Body of pancreas (tissue), 4 donors: ENCODE data around the gene C6orf89. TPM values are rescaled to one million over a fixed set of nuclear protein-coding genes. Genes with fewer than 3 reads are reported as not detected.

Experiments used
- ATAC-seq: fragments of 150-250 bp; one replicate; pipeline ENCODE4 v1.9.1; 2016
- DNase-seq, 4 donors: peaks; one replicate each; pipeline ENCODE4 v3.0.0-alpha.2; 2019
- H3K27ac ChIP-seq, 4 donors: fragments of 200-600 bp; sonication (generic); 1 replicate in 3 of 4; 2 replicates in 1 of 4; pipeline versions ENCODE4 v1.5.1 to v1.6.1; 2016 to 2019; ENCODE audit warnings: mild to moderate bottlenecking in 1 of 4, mixed read lengths in 1 of 4, moderate library complexity in 1 of 4
- H3K27me3 ChIP-seq, 2 donors: fragments of 200-600 bp; sonication (generic); one replicate each; pipeline ENCODE4 v1.6.0; 2016; ENCODE audit warnings: mild to moderate bottlenecking in 1 of 2
- H3K36me3 ChIP-seq, 2 donors: fragments of 200-600 bp; sonication (generic); replicated peaks in 1 of 2; 2 replicates each; pipeline ENCODE4 v1.5.1; 2016; ENCODE audit warnings: low read depth in 2 of 2; ENCODE audit not compliant: insufficient read depth in 1 of 2
- H3K4me1 ChIP-seq: fragments of 200-600 bp; sonication (generic); one replicate; pipeline ENCODE4 v1.6.0; 2016
- H3K4me3 ChIP-seq, 2 donors: fragments of 200-600 bp; sonication (generic); 1 replicate in 1 of 2; 2 replicates in 1 of 2; pipeline ENCODE4 v1.5.1; 2016 to 2019
- H3K9me3 ChIP-seq, 3 donors: fragments of 200-600 bp; sonication (generic); 1 replicate in 2 of 3; 2 replicates in 1 of 3; pipeline ENCODE4 v1.5.1; 2016
- POLR2A ChIP-seq, 3 donors: fragments of 450-650 bp; IDR thresholded peaks; one replicate each; pipeline ENCODE4 v1.6.1; 2016; ENCODE audit warnings: antibody characterized with exemption in 3 of 3, mild to moderate bottlenecking in 2 of 3
- WGBS, 2 donors: methylation state at CpG; one replicate each; pipeline ENCODE4 v1.1.5; 2017; 5-methylcytosine and 5-hydroxymethylcytosine counted together
- intact Hi-C: fragments of 100-400 bp; cut with DNase I; formaldehyde crosslinking; loops from one replicate; pipeline ENCODE4 v1.15.1; 2023
- total RNA-seq, 2 donors: library from RNA; depleted of rRNA; stranded (reverse); fragments of >200 nt; gene quantifications; one replicate each; pipeline ENCODE4 v1.1.0, GENCODE V29; 2016
- TF ChIP-seq, protein P1 (sequence below), 7 experiments: fragments of 450-650 bp in 4 of 7; fragments of 200-600 bp in 3 of 7; sonication (generic) in 3 of 7; IDR thresholded peaks; one replicate each; pipeline ENCODE4 v1.5.1; 2016 to 2019; ENCODE audit warnings: antibody characterized with exemption in 7 of 7

The C6orf89 gene
- total RNA-seq, 2 donors from 2014 or later, result 16.5 to 25.7 TPM

DNA sequence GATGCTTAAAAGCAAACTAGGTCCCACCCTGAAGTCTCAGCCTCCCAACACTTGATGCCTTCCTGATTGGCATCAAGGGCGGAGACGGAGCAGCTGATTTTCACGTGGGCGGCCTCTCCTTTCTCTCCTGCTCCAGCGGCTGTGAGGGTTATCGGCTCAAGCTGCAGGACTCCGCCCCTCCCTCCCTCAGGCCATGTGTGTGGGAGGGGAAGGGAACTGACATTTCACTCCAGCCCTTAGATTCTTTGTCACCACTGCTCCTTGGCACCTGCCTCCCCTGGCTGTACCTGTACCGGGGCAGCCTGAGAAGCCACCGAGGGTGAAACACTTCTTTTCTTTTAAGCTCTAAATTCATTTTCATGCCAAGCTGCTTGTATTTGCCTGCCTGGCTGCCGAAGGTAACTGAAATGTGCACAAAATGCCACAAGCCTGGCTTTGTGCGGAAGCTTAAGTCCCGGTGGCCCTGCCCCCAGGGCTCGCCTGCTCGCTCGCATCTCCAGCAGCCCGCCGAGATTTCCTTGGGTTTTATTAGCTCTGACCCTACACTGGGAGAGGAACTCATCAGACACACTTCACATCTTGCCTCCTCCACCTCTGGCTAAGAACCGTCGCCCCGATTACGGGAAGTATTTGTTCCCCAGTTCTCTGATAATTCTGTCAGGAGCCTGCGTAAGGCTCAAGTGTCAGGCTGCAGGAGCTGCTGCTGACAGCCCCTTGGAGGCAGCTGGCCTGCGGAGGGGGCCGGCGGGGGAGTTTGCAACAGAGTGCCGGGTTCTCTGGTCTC lies 36.9 kb upstream of the C6orf89 start:
- ATAC-seq (peak; percentile 82), DNase-seq (peak; percentile 71 to 86 (median 82))
- no peak overlapping the region for H3K4me3 ChIP-seq
- H3K9me3 ChIP-seq, result no peaks in the 10 kb centered on the region
- H3K27ac ChIP-seq, result peak overlapping the region in 3 of 4 donors; percentile 1 to 52 (median 43)
- WGBS, 2 donors, result 9 to 14% methylated on average over 25 to 26 of the region's 26 CpGs
- no peak for TF ChIP-seq POLR2A (IDR thresholded peaks at IDR 0.05)
- TF ChIP-seq, protein P1, sequence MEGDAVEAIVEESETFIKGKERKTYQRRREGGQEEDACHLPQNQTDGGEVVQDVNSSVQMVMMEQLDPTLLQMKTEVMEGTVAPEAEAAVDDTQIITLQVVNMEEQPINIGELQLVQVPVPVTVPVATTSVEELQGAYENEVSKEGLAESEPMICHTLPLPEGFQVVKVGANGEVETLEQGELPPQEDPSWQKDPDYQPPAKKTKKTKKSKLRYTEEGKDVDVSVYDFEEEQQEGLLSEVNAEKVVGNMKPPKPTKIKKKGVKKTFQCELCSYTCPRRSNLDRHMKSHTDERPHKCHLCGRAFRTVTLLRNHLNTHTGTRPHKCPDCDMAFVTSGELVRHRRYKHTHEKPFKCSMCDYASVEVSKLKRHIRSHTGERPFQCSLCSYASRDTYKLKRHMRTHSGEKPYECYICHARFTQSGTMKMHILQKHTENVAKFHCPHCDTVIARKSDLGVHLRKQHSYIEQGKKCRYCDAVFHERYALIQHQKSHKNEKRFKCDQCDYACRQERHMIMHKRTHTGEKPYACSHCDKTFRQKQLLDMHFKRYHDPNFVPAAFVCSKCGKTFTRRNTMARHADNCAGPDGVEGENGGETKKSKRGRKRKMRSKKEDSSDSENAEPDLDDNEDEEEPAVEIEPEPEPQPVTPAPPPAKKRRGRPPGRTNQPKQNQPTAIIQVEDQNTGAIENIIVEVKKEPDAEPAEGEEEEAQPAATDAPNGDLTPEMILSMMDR (IDR thresholded peaks at IDR 0.05), result no peak
- no peaks in the 10 kb centered on the region for H3K27me3 ChIP-seq
- peaks cover 16% of the 10 kb centered on the region for H3K4me1 ChIP-seq
- intact Hi-C loops, result no loop called here
- no peaks in the 10 kb centered on the region for H3K36me3 ChIP-seq

DNA sequence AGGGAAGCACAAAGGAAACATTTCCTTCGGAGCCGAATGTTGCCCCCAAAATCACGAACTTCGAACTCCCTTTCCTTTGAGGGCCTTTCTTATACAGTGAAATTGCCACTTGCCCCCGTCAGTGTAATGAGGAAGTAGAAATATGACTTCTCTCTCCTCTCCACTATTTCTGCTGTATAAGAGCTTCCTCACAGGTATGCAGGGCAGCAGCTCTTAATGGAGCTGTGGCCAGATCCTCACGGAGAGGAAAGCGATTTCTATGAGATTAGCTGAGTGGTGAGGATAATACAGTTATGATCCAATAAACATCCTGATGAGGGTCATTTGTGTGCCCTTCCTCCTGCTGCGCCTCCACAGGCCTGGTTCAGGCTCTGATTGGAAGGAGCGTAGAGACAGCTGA lies 35.7 kb upstream of the C6orf89 start:
- no peaks in the 10 kb centered on the region for H3K27me3 ChIP-seq
- H3K27ac ChIP-seq, result no peak overlapping the region
- peaks cover 0 to 1% of the 10 kb centered on the region in 2 donors for H3K36me3 ChIP-seq
- intact Hi-C loops, result loop anchor here (5.0 kb wide), 1 partner anchor 83 kb away; no protein-coding TSS in a partner anchor
- H3K4me1 ChIP-seq, result peaks cover 16% of the 10 kb centered on the region
- 79 to 91% methylated on average over 9 of the region's 9 CpGs for WGBS, 2 donors
- DNase-seq (no peak), ATAC-seq (no peak)
- no peak overlapping the region for H3K4me3 ChIP-seq
- TF ChIP-seq POLR2A (IDR thresholded peaks at IDR 0.05), result no peak
- TF ChIP-seq, protein P1 (IDR thresholded peaks at IDR 0.05), result no peak
- H3K9me3 ChIP-seq, result no peaks in the 10 kb centered on the region

DNA sequence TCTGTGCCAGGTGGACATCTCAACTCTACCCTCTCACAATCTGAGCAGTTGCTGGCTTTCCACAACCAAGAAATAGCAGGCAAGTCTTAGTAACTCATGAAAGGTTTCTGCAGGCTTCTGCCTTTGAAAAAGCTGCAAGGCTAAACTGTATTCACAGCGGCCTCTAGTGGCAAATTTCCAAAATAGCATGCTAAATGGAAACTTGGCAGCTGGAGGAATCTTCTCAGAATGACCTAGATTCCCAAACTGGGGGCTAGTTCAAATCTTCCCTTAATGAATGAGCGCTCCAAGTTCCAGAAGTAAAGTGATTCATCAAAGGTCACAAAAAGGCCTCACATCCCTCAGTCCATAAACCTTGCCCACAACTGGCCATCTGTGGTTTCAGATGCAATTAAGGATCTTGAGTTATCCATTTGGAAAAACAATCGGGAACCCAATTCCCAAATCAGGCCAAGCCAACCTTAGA lies 34.6 kb upstream of the C6orf89 start:
- WGBS, 2 donors, result 33 to 42% methylated on average over 3 of the region's 3 CpGs
- intact Hi-C loops, result loop anchor here (5.0 kb wide), 1 partner anchor 84 kb away; no protein-coding TSS in a partner anchor
- DNase-seq, result peak; percentile 59 to 71 (median 64)
- Histone ChIP-seq H3K36me3 (peaks cover 0 to 5% of the 10 kb centered on the region in 2 donors), H3K27me3 (no peaks in the 10 kb centered on the region), H3K9me3 (no peaks in the 10 kb centered on the region), H3K27ac (no peak overlapping the region), H3K4me1 (peaks cover 17% of the 10 kb centered on the region), H3K4me3 (no peak overlapping the region)
- ATAC-seq, result peak; percentile 49
- TF ChIP-seq POLR2A (IDR thresholded peaks at IDR 0.05), result no peak
- TF ChIP-seq, protein P1 (IDR thresholded peaks at IDR 0.05), result peak; percentile 31 to 88 (median 77)

DNA sequence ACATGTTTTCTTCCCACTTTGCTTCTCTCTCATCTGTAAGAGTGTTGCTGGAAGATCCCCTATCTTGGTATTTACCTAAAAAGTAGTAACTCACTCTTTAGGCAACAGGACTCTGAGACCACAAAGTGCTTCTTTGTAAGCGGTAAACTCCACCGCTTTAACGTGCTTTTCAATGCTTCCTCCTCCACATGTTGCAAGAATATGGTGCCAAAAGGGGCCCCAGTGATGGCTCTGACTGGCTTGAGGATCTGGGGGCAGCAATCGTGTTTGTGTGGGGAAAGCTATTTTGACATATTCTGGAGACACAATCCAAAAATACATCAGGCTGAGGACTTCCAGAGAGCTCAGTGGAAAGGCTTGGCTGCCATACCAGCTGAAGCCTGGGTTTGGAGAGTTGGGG lies 34.1 kb upstream of the C6orf89 start:
- no peak for ATAC-seq
- TF ChIP-seq, protein P1 (IDR thresholded peaks at IDR 0.05), result no peak
- no peak for TF ChIP-seq POLR2A (IDR thresholded peaks at IDR 0.05)

More for the DNA sequence above, 34.1 kb upstream of the C6orf89 start:
- Histone ChIP-seq H3K27me3 (no peaks in the 10 kb centered on the region), H3K36me3 (peaks cover 0 to 5% of the 10 kb centered on the region in 2 donors), H3K9me3 (no peaks in the 10 kb centered on the region), H3K27ac (no peak overlapping the region), H3K4me3 (no peak overlapping the region), H3K4me1 (peaks cover 22% of the 10 kb centered on the region)
- DNase-seq, result no peak
- 56 to 69% methylated on average over 4 of the region's 4 CpGs for WGBS, 2 donors
- intact Hi-C loops, result loop anchor here (5.0 kb wide), 1 partner anchor 84 kb away; no protein-coding TSS in a partner anchor
